Esophagus muscularis mucosa (tissue), 3 donors: Measurements from ENCODE around the gene PDXP.

Experiments used
- CTCF ChIP-seq, 3 experiments: fragments of 200-600 bp in 2 of 3; fragments of 450-650 bp in 1 of 3; sonication (generic) in 2 of 3; IDR thresholded peaks; one replicate each; pipeline ENCODE4 v1.5.1; 2017 to 2019; ENCODE audit warnings: antibody characterized with exemption in 3 of 3, mild to moderate bottlenecking in 2 of 3, moderate library complexity in 1 of 3
- POLR2A ChIP-seq: fragments of 450-650 bp; IDR thresholded peaks from one replicate; pipeline ENCODE4 v1.6.1; 2017; ENCODE audit warnings: antibody characterized with exemption, moderate library complexity, mild to moderate bottlenecking, low read depth
- POLR2AphosphoS5 ChIP-seq, 2 donors: sonication (generic); formaldehyde crosslinking; IDR thresholded peaks; one replicate each; pipeline ENCODE4 v1.6.1; 2017; ENCODE audit warnings: antibody characterized with exemption in 2 of 2

DNA sequence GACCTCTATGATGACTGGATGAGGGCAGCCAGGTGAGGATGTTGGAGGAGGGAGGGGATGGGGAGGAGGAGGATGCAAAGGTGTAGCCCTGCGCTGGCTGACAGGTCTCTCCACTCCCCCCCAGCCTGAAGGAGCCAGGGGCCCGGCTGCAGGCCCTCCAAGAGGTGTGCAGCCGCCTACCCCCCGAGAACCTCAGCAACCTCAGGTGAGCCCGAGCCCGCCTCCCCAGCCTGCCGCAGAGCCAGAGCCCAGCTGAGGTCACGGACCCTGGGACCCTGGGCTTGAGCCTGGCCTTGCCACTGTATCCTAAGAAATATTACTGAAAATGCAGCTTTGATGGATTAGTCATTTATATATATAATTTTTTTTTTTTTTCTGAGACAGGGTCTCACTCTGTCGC, 11.2 kb upstream of the PDXP start:
- TF ChIP-seq POLR2AphosphoS5 (IDR thresholded peaks at IDR 0.05) (no peak), CTCF (IDR thresholded peaks at IDR 0.05) (no peak), POLR2A (no peak)
